ENCODE measurements around the gene ZNF618.

ZNF618 gene

GRCh38 chr9:114002271-114002985 is 126.3 kb downstream of the ZNF618 start:
- DNase-seq (ENCODE audit: low spot score), result no peak

- DNase-seq (ENCODE audit: low spot score), result no peak
Observed at GRCh38 chr9:114002986-114003350, 126.9 kb downstream of the ZNF618 start.

- no peak for DNase-seq (ENCODE audit: low spot score)
Observed at GRCh38 chr9:114003351-114003750, 127.2 kb downstream of the ZNF618 start.

GRCh38 chr9:114003758-114004157 is 127.6 kb downstream of the ZNF618 start:
- DNase-seq (ENCODE audit: low spot score), result no peak

GRCh38 chr9:114004221-114004716 is 128.2 kb downstream of the ZNF618 start:
- no peak for DNase-seq (ENCODE audit: low spot score)

GRCh38 chr9:114005371-114006154 is 129.5 kb downstream of the ZNF618 start:
- no peak for DNase-seq (ENCODE audit: low spot score)

- no peak for DNase-seq (ENCODE audit: low spot score)
Observed at GRCh38 chr9:114006155-114006550, 130.0 kb downstream of the ZNF618 start.

- no peak for DNase-seq (ENCODE audit: low spot score)
Observed at GRCh38 chr9:114006931-114007691, 131.0 kb downstream of the ZNF618 start.

- no peak for DNase-seq (ENCODE audit: low spot score)
Observed at GRCh38 chr9:114007991-114008666, 132.0 kb downstream of the ZNF618 start.

- no peak for DNase-seq (ENCODE audit: low spot score)
Observed at GRCh38 chr9:114008667-114009410, 132.7 kb downstream of the ZNF618 start.

GRCh38 chr9:114011313-114011712 is 135.2 kb downstream of the ZNF618 start:
- no peak for DNase-seq (ENCODE audit: low spot score)

- no peak for DNase-seq (ENCODE audit: low spot score)
Observed at GRCh38 chr9:114012126-114012525, 136.0 kb downstream of the ZNF618 start.

- no peak for DNase-seq (ENCODE audit: low spot score)
Observed at GRCh38 chr9:114014044-114014443, 137.9 kb downstream of the ZNF618 start.

- DNase-seq (ENCODE audit: low spot score), result no peak
Observed at GRCh38 chr9:114015607-114016006, 139.5 kb downstream of the ZNF618 start.

- DNase-seq (ENCODE audit: low spot score), result no peak
Observed at GRCh38 chr9:114016101-114016500, 140.0 kb downstream of the ZNF618 start.

- no peak for DNase-seq (ENCODE audit: low spot score)
Observed at GRCh38 chr9:114016629-114017423, 140.7 kb downstream of the ZNF618 start.

GRCh38 chr9:114017741-114018715 is 141.9 kb downstream of the ZNF618 start:
- DNase-seq (ENCODE audit: low spot score), result no peak

GRCh38 chr9:114021578-114021977 is 145.5 kb downstream of the ZNF618 start:
- DNase-seq (ENCODE audit: low spot score), result no peak

GRCh38 chr9:114023961-114024360 is 147.9 kb downstream of the ZNF618 start:
- no peak for DNase-seq (ENCODE audit: low spot score)
